ENCODE results near the gene ELF2.

DNA sequence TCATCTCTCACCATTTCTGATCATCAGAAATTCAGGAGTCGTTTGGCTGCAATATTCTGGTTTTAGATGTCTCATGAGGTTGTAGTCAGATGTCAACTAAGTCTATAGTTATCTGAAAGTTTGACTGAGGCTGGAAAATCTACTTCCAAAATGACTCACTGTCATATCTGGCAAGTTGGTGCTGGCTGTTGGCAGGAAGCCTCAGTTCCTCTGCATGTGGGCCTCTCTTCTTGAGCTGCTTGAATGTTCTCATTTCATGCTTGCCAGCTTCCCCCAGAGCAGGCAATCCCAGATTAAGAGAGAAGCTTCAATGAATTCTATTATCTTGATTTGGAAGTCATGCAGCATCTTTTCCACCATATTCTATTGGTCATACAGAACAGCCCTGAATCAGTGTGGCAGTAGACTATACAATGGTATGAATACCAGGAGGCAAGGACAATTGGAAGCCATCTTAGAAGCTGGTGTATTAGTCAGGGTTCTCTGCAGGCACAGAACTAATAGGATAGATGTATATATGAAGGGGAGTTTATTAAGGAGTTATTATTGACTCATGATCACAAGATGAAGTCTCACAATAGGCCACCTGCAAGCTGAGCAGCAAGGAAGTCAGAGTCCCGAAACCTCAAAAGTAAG is 46.8 kb upstream of the ELF2 start:
- TF ChIP-seq, protein P1, sequence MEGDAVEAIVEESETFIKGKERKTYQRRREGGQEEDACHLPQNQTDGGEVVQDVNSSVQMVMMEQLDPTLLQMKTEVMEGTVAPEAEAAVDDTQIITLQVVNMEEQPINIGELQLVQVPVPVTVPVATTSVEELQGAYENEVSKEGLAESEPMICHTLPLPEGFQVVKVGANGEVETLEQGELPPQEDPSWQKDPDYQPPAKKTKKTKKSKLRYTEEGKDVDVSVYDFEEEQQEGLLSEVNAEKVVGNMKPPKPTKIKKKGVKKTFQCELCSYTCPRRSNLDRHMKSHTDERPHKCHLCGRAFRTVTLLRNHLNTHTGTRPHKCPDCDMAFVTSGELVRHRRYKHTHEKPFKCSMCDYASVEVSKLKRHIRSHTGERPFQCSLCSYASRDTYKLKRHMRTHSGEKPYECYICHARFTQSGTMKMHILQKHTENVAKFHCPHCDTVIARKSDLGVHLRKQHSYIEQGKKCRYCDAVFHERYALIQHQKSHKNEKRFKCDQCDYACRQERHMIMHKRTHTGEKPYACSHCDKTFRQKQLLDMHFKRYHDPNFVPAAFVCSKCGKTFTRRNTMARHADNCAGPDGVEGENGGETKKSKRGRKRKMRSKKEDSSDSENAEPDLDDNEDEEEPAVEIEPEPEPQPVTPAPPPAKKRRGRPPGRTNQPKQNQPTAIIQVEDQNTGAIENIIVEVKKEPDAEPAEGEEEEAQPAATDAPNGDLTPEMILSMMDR (conservative IDR thresholded peaks at IDR 0.05) = no peak
- no peak for TF ChIP-seq ZFX (IDR thresholded peaks at IDR 0.05)

Data from C4-2B (cell line).